ENCODE measurements around the gene COPE. TPM values are rescaled to one million over a fixed set of nuclear protein-coding genes. Genes with fewer than 3 reads are reported as not detected.

Gene COPE
- total RNA-seq, 1 donor from 2014 or later: 67.8 TPM

- H3K27ac ChIP-seq (ENCODE audit: low read depth, low read length): no peak overlapping the region
- peaks cover 0 to 5% (median 3%) of the 10 kb centered on the region in 3 donors for H3K4me1 ChIP-seq (ENCODE audit: control insufficient read depth in 3 of 3, insufficient read depth in 3 of 3, low read length in 3 of 3)
- peaks cover 0 to 6% (median 4%) of the 10 kb centered on the region in 3 donors for H3K36me3 ChIP-seq (ENCODE audit: control insufficient read depth in 3 of 3, insufficient read depth in 3 of 3, low read length in 3 of 3)
- no peak overlapping the region for H3K4me3 ChIP-seq (ENCODE audit: low read length in 3 of 3)
- H3K9ac ChIP-seq (ENCODE audit: low read depth in 1 of 3, low read length in 3 of 3): no peak overlapping the region
- no peaks in the 10 kb centered on the region for H3K9me3 ChIP-seq (ENCODE audit: control insufficient read depth in 3 of 3, low read length in 3 of 3)
- H3K27me3 ChIP-seq (ENCODE audit: control insufficient read depth in 3 of 3, insufficient read depth in 3 of 3, low read length in 3 of 3): no peaks in the 10 kb centered on the region
Measured at GRCh38 chr19:18951721-18952281, 32.6 kb upstream of the COPE start.

GRCh38 chr19:18949858-18950257, 30.7 kb upstream of the COPE start:
- Histone ChIP-seq H3K9me3 (ENCODE audit: control insufficient read depth in 3 of 3, low read length in 3 of 3) (no peaks in the 10 kb centered on the region), H3K4me1 (ENCODE audit: control insufficient read depth in 3 of 3, insufficient read depth in 3 of 3, low read length in 3 of 3) (peaks cover 0 to 5% (median 3%) of the 10 kb centered on the region in 3 donors)

GRCh38 chr19:18948976-18949356, 29.8 kb upstream of the COPE start:
- H3K9me3 ChIP-seq (ENCODE audit: control insufficient read depth in 3 of 3, low read length in 3 of 3): no peaks in the 10 kb centered on the region
- no peak overlapping the region for H3K27ac ChIP-seq (ENCODE audit: low read depth, low read length)
- no peak overlapping the region for H3K9ac ChIP-seq (ENCODE audit: low read depth in 1 of 3, low read length in 3 of 3)
- peaks cover 0 to 5% (median 3%) of the 10 kb centered on the region in 3 donors for H3K4me1 ChIP-seq (ENCODE audit: control insufficient read depth in 3 of 3, insufficient read depth in 3 of 3, low read length in 3 of 3)
- no peaks in the 10 kb centered on the region for H3K27me3 ChIP-seq (ENCODE audit: control insufficient read depth in 3 of 3, insufficient read depth in 3 of 3, low read length in 3 of 3)
- peaks cover 7 to 12% (median 12%) of the 10 kb centered on the region in 3 donors for H3K36me3 ChIP-seq (ENCODE audit: control insufficient read depth in 3 of 3, insufficient read depth in 3 of 3, low read length in 3 of 3)
- H3K4me3 ChIP-seq (ENCODE audit: low read length in 3 of 3): no peak overlapping the region

More at GRCh38 chr19:18949858-18950257, 30.7 kb upstream of the COPE start:
- Histone ChIP-seq H3K27ac (ENCODE audit: low read depth, low read length) (no peak overlapping the region), H3K9ac (ENCODE audit: low read depth in 1 of 3, low read length in 3 of 3) (no peak overlapping the region), H3K27me3 (ENCODE audit: control insufficient read depth in 3 of 3, insufficient read depth in 3 of 3, low read length in 3 of 3) (no peaks in the 10 kb centered on the region), H3K36me3 (ENCODE audit: control insufficient read depth in 3 of 3, insufficient read depth in 3 of 3, low read length in 3 of 3) (peaks cover 7 to 12% (median 12%) of the 10 kb centered on the region in 3 donors), H3K4me3 (ENCODE audit: low read length in 3 of 3) (no peak overlapping the region)

- H3K27me3 ChIP-seq (ENCODE audit: control insufficient read depth in 3 of 3, insufficient read depth in 3 of 3, low read length in 3 of 3): no peaks in the 10 kb centered on the region
- peaks cover 0 to 3% (median 2%) of the 10 kb centered on the region in 3 donors for H3K4me1 ChIP-seq (ENCODE audit: control insufficient read depth in 3 of 3, insufficient read depth in 3 of 3, low read length in 3 of 3)
- no peak overlapping the region for H3K4me3 ChIP-seq (ENCODE audit: low read length in 3 of 3)
- H3K27ac ChIP-seq (ENCODE audit: low read depth, low read length): no peak overlapping the region
- no peaks in the 10 kb centered on the region for H3K9me3 ChIP-seq (ENCODE audit: control insufficient read depth in 3 of 3, low read length in 3 of 3)
- no peak overlapping the region for H3K9ac ChIP-seq (ENCODE audit: low read depth in 1 of 3, low read length in 3 of 3)
- peaks cover 7 to 12% (median 12%) of the 10 kb centered on the region in 3 donors for H3K36me3 ChIP-seq (ENCODE audit: control insufficient read depth in 3 of 3, insufficient read depth in 3 of 3, low read length in 3 of 3)
Measured at GRCh38 chr19:18948075-18948975, 29.1 kb upstream of the COPE start.

GRCh38 chr19:18946918-18947317, 27.7 kb upstream of the COPE start:
- Histone ChIP-seq H3K36me3 (ENCODE audit: control insufficient read depth in 3 of 3, insufficient read depth in 3 of 3, low read length in 3 of 3) (peaks cover 7 to 12% (median 12%) of the 10 kb centered on the region in 3 donors), H3K27ac (ENCODE audit: low read depth, low read length) (no peak overlapping the region), H3K27me3 (ENCODE audit: control insufficient read depth in 3 of 3, insufficient read depth in 3 of 3, low read length in 3 of 3) (no peaks in the 10 kb centered on the region), H3K9ac (ENCODE audit: low read depth in 1 of 3, low read length in 3 of 3) (no peak overlapping the region), H3K9me3 (ENCODE audit: control insufficient read depth in 3 of 3, low read length in 3 of 3) (no peaks in the 10 kb centered on the region), H3K4me1 (ENCODE audit: control insufficient read depth in 3 of 3, insufficient read depth in 3 of 3, low read length in 3 of 3) (peaks cover under 1 to 2% (median under 1%) of the 10 kb centered on the region in 3 donors), H3K4me3 (ENCODE audit: low read length in 3 of 3) (no peak overlapping the region)

GRCh38 chr19:18946335-18946734, 27.1 kb upstream of the COPE start:
- Histone ChIP-seq H3K9ac (ENCODE audit: low read depth in 1 of 3, low read length in 3 of 3) (no peak overlapping the region), H3K36me3 (ENCODE audit: control insufficient read depth in 3 of 3, insufficient read depth in 3 of 3, low read length in 3 of 3) (peaks cover 7 to 12% (median 12%) of the 10 kb centered on the region in 3 donors), H3K4me1 (ENCODE audit: control insufficient read depth in 3 of 3, insufficient read depth in 3 of 3, low read length in 3 of 3) (peaks cover 6 to 8% (median 6%) of the 10 kb centered on the region in 3 donors), H3K4me3 (ENCODE audit: low read length in 3 of 3) (no peak overlapping the region), H3K27me3 (ENCODE audit: control insufficient read depth in 3 of 3, insufficient read depth in 3 of 3, low read length in 3 of 3) (no peaks in the 10 kb centered on the region), H3K27ac (ENCODE audit: low read depth, low read length) (no peak overlapping the region), H3K9me3 (ENCODE audit: control insufficient read depth in 3 of 3, low read length in 3 of 3) (no peaks in the 10 kb centered on the region)

GRCh38 chr19:18945297-18945696, 26.1 kb upstream of the COPE start:
- Histone ChIP-seq H3K9ac (ENCODE audit: low read depth in 1 of 3, low read length in 3 of 3) (no peak overlapping the region), H3K4me1 (ENCODE audit: control insufficient read depth in 3 of 3, insufficient read depth in 3 of 3, low read length in 3 of 3) (peaks cover 7 to 9% (median 8%) of the 10 kb centered on the region in 3 donors), H3K27me3 (ENCODE audit: control insufficient read depth in 3 of 3, insufficient read depth in 3 of 3, low read length in 3 of 3) (no peaks in the 10 kb centered on the region), H3K27ac (ENCODE audit: low read depth, low read length) (no peak overlapping the region), H3K36me3 (ENCODE audit: control insufficient read depth in 3 of 3, insufficient read depth in 3 of 3, low read length in 3 of 3) (peaks cover 7 to 12% (median 12%) of the 10 kb centered on the region in 3 donors), H3K9me3 (ENCODE audit: control insufficient read depth in 3 of 3, low read length in 3 of 3) (no peaks in the 10 kb centered on the region), H3K4me3 (ENCODE audit: low read length in 3 of 3) (no peak overlapping the region)

GRCh38 chr19:18943465-18943864, 24.3 kb upstream of the COPE start:
- Histone ChIP-seq H3K4me1 (ENCODE audit: control insufficient read depth in 3 of 3, insufficient read depth in 3 of 3, low read length in 3 of 3) (peaks cover 18 to 23% (median 21%) of the 10 kb centered on the region in 3 donors), H3K27me3 (ENCODE audit: control insufficient read depth in 3 of 3, insufficient read depth in 3 of 3, low read length in 3 of 3) (no peaks in the 10 kb centered on the region), H3K27ac (ENCODE audit: low read depth, low read length) (no peak overlapping the region), H3K36me3 (ENCODE audit: control insufficient read depth in 3 of 3, insufficient read depth in 3 of 3, low read length in 3 of 3) (peaks cover 7 to 12% (median 10%) of the 10 kb centered on the region in 3 donors), H3K9ac (ENCODE audit: low read depth in 1 of 3, low read length in 3 of 3) (peak overlapping the region in 1 of 3 donors; percentile 16), H3K9me3 (ENCODE audit: control insufficient read depth in 3 of 3, low read length in 3 of 3) (no peaks in the 10 kb centered on the region), H3K4me3 (ENCODE audit: low read length in 3 of 3) (no peak overlapping the region)

GRCh38 chr19:18942692-18943091, 23.5 kb upstream of the COPE start:
- Histone ChIP-seq H3K4me1 (ENCODE audit: control insufficient read depth in 3 of 3, insufficient read depth in 3 of 3, low read length in 3 of 3) (peaks cover 18 to 26% (median 21%) of the 10 kb centered on the region in 3 donors), H3K4me3 (ENCODE audit: low read length in 3 of 3) (no peak overlapping the region), H3K36me3 (ENCODE audit: control insufficient read depth in 3 of 3, insufficient read depth in 3 of 3, low read length in 3 of 3) (peaks cover 11 to 13% (median 11%) of the 10 kb centered on the region in 3 donors), H3K9ac (ENCODE audit: low read depth in 1 of 3, low read length in 3 of 3) (no peak overlapping the region), H3K27me3 (ENCODE audit: control insufficient read depth in 3 of 3, insufficient read depth in 3 of 3, low read length in 3 of 3) (no peaks in the 10 kb centered on the region), H3K9me3 (ENCODE audit: control insufficient read depth in 3 of 3, low read length in 3 of 3) (no peaks in the 10 kb centered on the region), H3K27ac (ENCODE audit: low read depth, low read length) (no peak overlapping the region)

All from skeletal muscle tissue (tissue), 4 donors.